Aorta (tissue), 5 donors: Measurements from ENCODE around the gene FAM53A. TPM values are rescaled to one million over a fixed set of nuclear protein-coding genes. Genes with fewer than 3 reads are reported as not detected.
"Not testable (repeated sequence)": the region's sequence is repeated elsewhere in the genome, so short reads cannot be mapped to it uniquely, and the experiment has no call there.

Source experiments
- ATAC-seq: fragments of 200-7000 bp; cut with Tn5 transposase; one replicate; pipeline ENCODE4 v1.9.1; 2022; ENCODE audit warnings: moderate library complexity; ENCODE audit not compliant: low FRiP score
- DNase-seq, 2 donors: peaks; one replicate each; pipeline ENCODE4 v3.0.0-alpha.2; 2020
- H3K27ac ChIP-seq, 2 donors: one replicate each; pipeline ENCODE4 v1.5.1; 2013; ENCODE audit warnings: low read length in 2 of 2, mild to moderate bottlenecking in 2 of 2, moderate library complexity in 2 of 2, control low read depth in 1 of 2, inconsistent platforms in 1 of 2, low read depth in 1 of 2
- H3K27me3 ChIP-seq, 2 donors: one replicate each; pipeline ENCODE4 v1.6.1; 2013; ENCODE audit warnings: control low read depth in 1 of 2, low read length in 1 of 2, mild to moderate bottlenecking in 1 of 2, moderate library complexity in 1 of 2; ENCODE audit not compliant: insufficient read depth in 2 of 2, control insufficient read depth in 1 of 2
- H3K36me3 ChIP-seq, 2 donors: one replicate each; pipeline ENCODE4 v1.6.1; 2013; ENCODE audit warnings: control low read depth in 1 of 2, low read length in 1 of 2, mild to moderate bottlenecking in 1 of 2; ENCODE audit not compliant: insufficient read depth in 2 of 2, control insufficient read depth in 1 of 2
- H3K4me1 ChIP-seq, 2 donors: one replicate each; pipeline ENCODE4 v1.6.1; 2013; ENCODE audit warnings: low read length in 2 of 2, control low read depth in 1 of 2, mild to moderate bottlenecking in 1 of 2, moderate library complexity in 1 of 2; ENCODE audit not compliant: insufficient read depth in 2 of 2, control insufficient read depth in 1 of 2
- H3K4me3 ChIP-seq, 2 donors: one replicate each; pipeline ENCODE4 v1.5.1; 2013; ENCODE audit warnings: low read length in 2 of 2, control low read depth in 1 of 2, mild to moderate bottlenecking in 1 of 2
- H3K9me3 ChIP-seq: one replicate; pipeline ENCODE4 v1.6.1; 2013; ENCODE audit warnings: mild to moderate bottlenecking, low read length; ENCODE audit not compliant: control insufficient read depth
- WGBS, 2 donors: extraction: QIAGEN DNeasy Blood & Tissue Kit; methylation state at CpG; one replicate each; pipeline ENCODE4 v1.1.7; 2013; 5-methylcytosine and 5-hydroxymethylcytosine counted together
- intact Hi-C, 2 donors: fragments of 100-400 bp; cut with DNase I; formaldehyde crosslinking; loops; one replicate each; pipeline versions ENCODE4 v1.14.2 to v1.15.0; 2022
- polyA plus RNA-seq, 2 donors: library from polyadenylated mRNA; stranded (reverse); fragments of 200-250 nt; gene quantifications; one replicate each; pipeline ENCODE4 v1.2.3, GENCODE V29; 2013
- total RNA-seq, 2 donors: library from RNA; stranded (reverse); fragmentation: NEBNext Ultra II Directional; extraction: Animal tissue kit (Norgen Biotek cat#: 25700); gene quantifications; one replicate each; pipeline ENCODE4 v1.2.1, GENCODE V29; 2021
- donor health status: healthy with polysubstance abuse.
- donor health status: Bipolar disorder and iron deficiency.
- donor health status: DM: no; HTN: no; CAD: no.
- donor health status: DM: no; HTN: no; CAD: no.
- donor health status: DM: yes; HTN: yes; CAD: no.

FAM53A gene
- total and polyA plus RNA-seq, 4 donors = 0.77 to 1.9 (median 1.5) TPM; not detected in 1

- H3K9me3 ChIP-seq = no peaks in the 10 kb centered on the region
- no peak overlapping the region for H3K4me3 ChIP-seq
- no peaks in the 10 kb centered on the region for H3K36me3 ChIP-seq
- WGBS, 2 donors = 95 to 97% methylated on average over 27 to 28 of the region's 28 CpGs
- ATAC-seq = no peak
- no peaks in the 10 kb centered on the region for H3K27me3 ChIP-seq
- no peak overlapping the region for H3K27ac ChIP-seq
- no peaks in the 10 kb centered on the region for H3K4me1 ChIP-seq
- intact Hi-C loops = no loop called here
- no peak for DNase-seq
Measured at GRCh38 chr4:1642196-1642951, 41.7 kb downstream of the FAM53A start.

GRCh38 chr4:1641671-1642070 is 42.4 kb downstream of the FAM53A start:
- no peaks in the 10 kb centered on the region for H3K4me1 ChIP-seq
- intact Hi-C loops = no loop called here
- no peak for DNase-seq
- 97% methylated on average over 6 to 7 of the region's 7 CpGs for WGBS, 2 donors
- H3K4me3 ChIP-seq = no peak overlapping the region
- ATAC-seq = no peak
- H3K27me3 ChIP-seq = no peaks in the 10 kb centered on the region
- no peaks in the 10 kb centered on the region for H3K9me3 ChIP-seq
- no peak overlapping the region for H3K27ac ChIP-seq
- no peaks in the 10 kb centered on the region for H3K36me3 ChIP-seq

GRCh38 chr4:1640716-1641503 is 43.2 kb downstream of the FAM53A start:
- ATAC-seq, intact Hi-C loops, H3K9me3 ChIP-seq, H3K27ac ChIP-seq, DNase-seq, H3K36me3 ChIP-seq, H3K27me3 ChIP-seq, H3K4me3 ChIP-seq, H3K4me1 ChIP-seq: not testable (repeated sequence)
- 97 to 98% methylated on average over 31 to 35 of the region's 35 CpGs for WGBS, 2 donors

- H3K27ac ChIP-seq = no peak overlapping the region
- no peaks in the 10 kb centered on the region for H3K4me1 ChIP-seq
- no peak for ATAC-seq
- no peak overlapping the region for H3K4me3 ChIP-seq
- WGBS, 2 donors = 81 to 84% methylated on average over 16 of the region's 16 CpGs
- H3K27me3 ChIP-seq = no peaks in the 10 kb centered on the region
- no peak for DNase-seq
- intact Hi-C loops = no loop called here
- no peaks in the 10 kb centered on the region for H3K36me3 ChIP-seq
- H3K9me3 ChIP-seq = no peaks in the 10 kb centered on the region
Measured at GRCh38 chr4:1640190-1640589, 43.9 kb downstream of the FAM53A start.

- ATAC-seq (no peak), DNase-seq (no peak)
- intact Hi-C loops = no loop called here
- no peak overlapping the region for H3K27ac ChIP-seq
- WGBS, 2 donors = 73 to 75% methylated on average over 11 of the region's 11 CpGs
- H3K36me3 ChIP-seq = no peaks in the 10 kb centered on the region
- H3K27me3 ChIP-seq = no peaks in the 10 kb centered on the region
- H3K4me3 ChIP-seq = no peak overlapping the region
- no peaks in the 10 kb centered on the region for H3K4me1 ChIP-seq
- H3K9me3 ChIP-seq = no peaks in the 10 kb centered on the region
Measured at GRCh38 chr4:1639299-1639868, 44.7 kb downstream of the FAM53A start.

GRCh38 chr4:1638873-1639272 is 45.2 kb downstream of the FAM53A start:
- no peaks in the 10 kb centered on the region for H3K9me3 ChIP-seq
- 95% methylated on average over 11 of the region's 11 CpGs for WGBS, 2 donors
- H3K36me3 ChIP-seq = no peaks in the 10 kb centered on the region
- H3K27me3 ChIP-seq = no peaks in the 10 kb centered on the region
- no peak overlapping the region for H3K4me3 ChIP-seq
- H3K4me1 ChIP-seq = no peaks in the 10 kb centered on the region
- no peak overlapping the region for H3K27ac ChIP-seq
- intact Hi-C loops = no loop called here
- ATAC-seq (no peak), DNase-seq (no peak)

- Histone ChIP-seq H3K36me3 (no peaks in the 10 kb centered on the region), H3K9me3 (no peaks in the 10 kb centered on the region), H3K27me3 (no peaks in the 10 kb centered on the region), H3K27ac (no peak overlapping the region), H3K4me1 (no peaks in the 10 kb centered on the region), H3K4me3 (no peak overlapping the region)
- DNase-seq (no peak), ATAC-seq (no peak)
- WGBS, 2 donors = 92 to 93% methylated on average over 10 of the region's 10 CpGs
- intact Hi-C loops = no loop called here
Measured at GRCh38 chr4:1638272-1638598, 45.9 kb downstream of the FAM53A start.

GRCh38 chr4:1637580-1638271 is 46.4 kb downstream of the FAM53A start:
- 81 to 90% methylated on average over 10 to 12 of the region's 12 CpGs for WGBS, 2 donors
- DNase-seq (no peak), ATAC-seq (no peak)
- no peak overlapping the region for H3K27ac ChIP-seq
- no peaks in the 10 kb centered on the region for H3K27me3 ChIP-seq
- H3K4me3 ChIP-seq = no peak overlapping the region
- H3K9me3 ChIP-seq = no peaks in the 10 kb centered on the region
- no peaks in the 10 kb centered on the region for H3K4me1 ChIP-seq
- intact Hi-C loops = no loop called here
- H3K36me3 ChIP-seq = no peaks in the 10 kb centered on the region
